Measurements from ENCODE around the gene TRPM3.

Gene TRPM3

DNA sequence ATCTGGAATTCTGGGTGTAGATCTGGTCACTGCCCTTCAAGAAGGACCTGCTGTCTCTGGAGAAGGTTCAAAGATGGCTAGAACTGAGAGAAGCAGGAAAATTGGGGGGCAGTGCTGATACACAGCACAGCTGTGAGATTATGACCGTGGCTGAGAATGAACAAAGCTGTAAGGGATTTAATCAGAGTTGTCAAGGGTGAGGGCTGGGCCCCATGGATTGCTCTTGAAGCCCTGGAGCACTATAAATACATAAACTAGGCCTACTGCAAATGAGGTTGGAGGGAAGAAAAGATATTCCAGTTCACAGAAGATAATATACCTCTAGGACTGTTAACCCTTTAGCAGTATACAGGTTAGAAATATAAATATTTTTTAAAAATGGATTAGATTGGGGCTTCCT lies 620.6 kb downstream of the TRPM3 start:
- Histone ChIP-seq H3K27me3 (ENCODE audit: insufficient read depth, poor library complexity, severe bottlenecking) (no peaks in the 10 kb centered on the region), H3K4me3 (replicated peaks; ENCODE audit: insufficient read depth, low read length) (no peak overlapping the region), H3K27ac (replicated peaks) (no peak overlapping the region)
- no peak for DNase-seq (ENCODE audit: low read depth in 1 of 2, low spot score in 1 of 2)
- TF ChIP-seq, protein P1, sequence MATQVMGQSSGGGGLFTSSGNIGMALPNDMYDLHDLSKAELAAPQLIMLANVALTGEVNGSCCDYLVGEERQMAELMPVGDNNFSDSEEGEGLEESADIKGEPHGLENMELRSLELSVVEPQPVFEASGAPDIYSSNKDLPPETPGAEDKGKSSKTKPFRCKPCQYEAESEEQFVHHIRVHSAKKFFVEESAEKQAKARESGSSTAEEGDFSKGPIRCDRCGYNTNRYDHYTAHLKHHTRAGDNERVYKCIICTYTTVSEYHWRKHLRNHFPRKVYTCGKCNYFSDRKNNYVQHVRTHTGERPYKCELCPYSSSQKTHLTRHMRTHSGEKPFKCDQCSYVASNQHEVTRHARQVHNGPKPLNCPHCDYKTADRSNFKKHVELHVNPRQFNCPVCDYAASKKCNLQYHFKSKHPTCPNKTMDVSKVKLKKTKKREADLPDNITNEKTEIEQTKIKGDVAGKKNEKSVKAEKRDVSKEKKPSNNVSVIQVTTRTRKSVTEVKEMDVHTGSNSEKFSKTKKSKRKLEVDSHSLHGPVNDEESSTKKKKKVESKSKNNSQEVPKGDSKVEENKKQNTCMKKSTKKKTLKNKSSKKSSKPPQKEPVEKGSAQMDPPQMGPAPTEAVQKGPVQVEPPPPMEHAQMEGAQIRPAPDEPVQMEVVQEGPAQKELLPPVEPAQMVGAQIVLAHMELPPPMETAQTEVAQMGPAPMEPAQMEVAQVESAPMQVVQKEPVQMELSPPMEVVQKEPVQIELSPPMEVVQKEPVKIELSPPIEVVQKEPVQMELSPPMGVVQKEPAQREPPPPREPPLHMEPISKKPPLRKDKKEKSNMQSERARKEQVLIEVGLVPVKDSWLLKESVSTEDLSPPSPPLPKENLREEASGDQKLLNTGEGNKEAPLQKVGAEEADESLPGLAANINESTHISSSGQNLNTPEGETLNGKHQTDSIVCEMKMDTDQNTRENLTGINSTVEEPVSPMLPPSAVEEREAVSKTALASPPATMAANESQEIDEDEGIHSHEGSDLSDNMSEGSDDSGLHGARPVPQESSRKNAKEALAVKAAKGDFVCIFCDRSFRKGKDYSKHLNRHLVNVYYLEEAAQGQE (IDR thresholded peaks at IDR 0.05; ENCODE audit: insufficient replicate concordance, low read depth) = no peak
- TF ChIP-seq GABPA (IDR thresholded peaks at IDR 0.05; ENCODE audit: low read depth) (no peak), SPI1 (IDR thresholded peaks at IDR 0.05; ENCODE audit: borderline replicate concordance, low read depth) (no peak), POLR2AphosphoS5 (IDR thresholded peaks at IDR 0.05; ENCODE audit: low read depth) (no peak)
- TF ChIP-seq, protein P2, sequence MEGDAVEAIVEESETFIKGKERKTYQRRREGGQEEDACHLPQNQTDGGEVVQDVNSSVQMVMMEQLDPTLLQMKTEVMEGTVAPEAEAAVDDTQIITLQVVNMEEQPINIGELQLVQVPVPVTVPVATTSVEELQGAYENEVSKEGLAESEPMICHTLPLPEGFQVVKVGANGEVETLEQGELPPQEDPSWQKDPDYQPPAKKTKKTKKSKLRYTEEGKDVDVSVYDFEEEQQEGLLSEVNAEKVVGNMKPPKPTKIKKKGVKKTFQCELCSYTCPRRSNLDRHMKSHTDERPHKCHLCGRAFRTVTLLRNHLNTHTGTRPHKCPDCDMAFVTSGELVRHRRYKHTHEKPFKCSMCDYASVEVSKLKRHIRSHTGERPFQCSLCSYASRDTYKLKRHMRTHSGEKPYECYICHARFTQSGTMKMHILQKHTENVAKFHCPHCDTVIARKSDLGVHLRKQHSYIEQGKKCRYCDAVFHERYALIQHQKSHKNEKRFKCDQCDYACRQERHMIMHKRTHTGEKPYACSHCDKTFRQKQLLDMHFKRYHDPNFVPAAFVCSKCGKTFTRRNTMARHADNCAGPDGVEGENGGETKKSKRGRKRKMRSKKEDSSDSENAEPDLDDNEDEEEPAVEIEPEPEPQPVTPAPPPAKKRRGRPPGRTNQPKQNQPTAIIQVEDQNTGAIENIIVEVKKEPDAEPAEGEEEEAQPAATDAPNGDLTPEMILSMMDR (IDR thresholded peaks at IDR 0.05; ENCODE audit: insufficient read depth, low read length) = no peak

DNA sequence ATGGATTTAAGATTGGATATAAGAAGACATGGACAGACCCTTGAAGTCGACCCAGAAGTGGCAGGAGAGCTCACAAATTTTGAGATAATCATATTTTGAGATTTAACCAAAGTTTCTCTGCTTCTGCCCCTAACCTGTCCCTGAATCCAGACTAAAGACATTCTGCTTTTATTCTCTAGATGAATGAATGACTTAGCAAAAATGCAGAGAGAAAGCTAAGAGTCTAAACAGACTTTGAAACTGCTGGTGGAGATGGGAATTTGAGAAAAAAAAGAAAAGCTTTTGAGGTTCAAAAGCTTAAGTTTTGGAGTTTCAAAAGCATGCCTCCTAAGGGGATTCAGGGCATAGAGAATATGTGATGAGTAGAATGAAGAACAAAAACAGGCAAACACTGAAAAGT lies 621.8 kb downstream of the TRPM3 start:
- Histone ChIP-seq H3K27ac (replicated peaks) (no peak overlapping the region), H3K27me3 (ENCODE audit: insufficient read depth, poor library complexity, severe bottlenecking) (no peaks in the 10 kb centered on the region), H3K4me3 (replicated peaks; ENCODE audit: insufficient read depth, low read length) (no peak overlapping the region)
- DNase-seq (ENCODE audit: low read depth in 1 of 2, low spot score in 1 of 2) = no peak
- TF ChIP-seq, protein P2 (IDR thresholded peaks at IDR 0.05; ENCODE audit: insufficient read depth, low read length) = no peak
- no peak for TF ChIP-seq SPI1 (IDR thresholded peaks at IDR 0.05; ENCODE audit: borderline replicate concordance, low read depth)
- no peak for TF ChIP-seq POLR2AphosphoS5 (IDR thresholded peaks at IDR 0.05; ENCODE audit: low read depth)
- no peak for TF ChIP-seq GABPA (IDR thresholded peaks at IDR 0.05; ENCODE audit: low read depth)
- TF ChIP-seq, protein P1 (IDR thresholded peaks at IDR 0.05; ENCODE audit: insufficient replicate concordance, low read depth) = no peak

DNA sequence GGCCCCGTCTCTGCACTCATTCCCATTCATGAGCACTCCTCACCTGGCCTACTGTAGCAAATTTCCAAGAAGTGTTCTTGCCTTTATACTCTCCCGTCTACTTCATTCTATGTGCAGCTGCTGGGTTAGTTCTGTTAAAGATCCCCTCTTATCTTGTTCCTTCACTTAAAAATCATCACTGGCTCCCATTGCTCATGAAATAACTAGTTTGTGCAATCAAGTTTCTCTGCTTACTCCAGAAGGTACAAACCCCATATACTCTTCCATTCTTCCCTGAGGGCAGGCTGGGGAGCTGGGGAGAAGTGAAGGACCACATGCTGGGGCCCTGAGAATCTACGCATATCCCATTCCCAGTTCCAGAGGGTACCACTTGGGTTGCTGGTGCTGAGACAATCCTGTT lies 622.6 kb downstream of the TRPM3 start:
- Histone ChIP-seq H3K4me3 (replicated peaks; ENCODE audit: insufficient read depth, low read length) (no peak overlapping the region), H3K27ac (replicated peaks) (no peak overlapping the region), H3K27me3 (ENCODE audit: insufficient read depth, poor library complexity, severe bottlenecking) (no peaks in the 10 kb centered on the region)
- TF ChIP-seq, protein P2 (IDR thresholded peaks at IDR 0.05; ENCODE audit: insufficient read depth, low read length) = no peak
- TF ChIP-seq SPI1 (IDR thresholded peaks at IDR 0.05; ENCODE audit: borderline replicate concordance, low read depth) = no peak
- no peak for DNase-seq (ENCODE audit: low read depth in 1 of 2, low spot score in 1 of 2)

DNA sequence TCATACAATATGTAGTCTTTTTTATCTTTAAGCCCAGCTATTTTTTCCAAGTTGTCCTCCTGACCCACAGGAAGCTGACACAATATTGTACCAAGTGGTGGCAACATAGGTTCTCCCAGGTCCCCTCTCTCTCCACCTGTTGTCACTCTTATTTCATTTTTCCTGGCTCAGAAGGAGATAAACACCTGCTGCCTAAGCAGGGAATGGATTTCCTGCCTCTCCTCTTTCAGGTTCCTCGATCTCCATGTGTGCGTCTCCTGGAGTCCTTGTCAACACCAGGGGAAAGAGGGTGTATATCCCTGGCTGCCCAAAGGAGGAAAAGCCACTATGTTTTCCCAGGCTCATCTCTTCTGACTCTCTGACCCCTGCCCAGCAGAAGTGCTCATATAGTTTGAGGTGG lies 625.2 kb downstream of the TRPM3 start:
- no peak for DNase-seq (ENCODE audit: low read depth in 1 of 2, low spot score in 1 of 2)
- TF ChIP-seq GABPA (IDR thresholded peaks at IDR 0.05; ENCODE audit: low read depth) (no peak), POLR2AphosphoS5 (IDR thresholded peaks at IDR 0.05; ENCODE audit: low read depth) (no peak), SPI1 (IDR thresholded peaks at IDR 0.05; ENCODE audit: borderline replicate concordance, low read depth) (no peak)
- TF ChIP-seq, protein P2 (IDR thresholded peaks at IDR 0.05; ENCODE audit: insufficient read depth, low read length) = no peak
- Histone ChIP-seq H3K27ac (replicated peaks) (no peak overlapping the region), H3K27me3 (ENCODE audit: insufficient read depth, poor library complexity, severe bottlenecking) (no peaks in the 10 kb centered on the region), H3K4me3 (replicated peaks; ENCODE audit: insufficient read depth, low read length) (no peak overlapping the region)
